Left kidney (tissue), 2 donors: ENCODE data around the gene MPRIP. TPM values are rescaled to one million over a fixed set of nuclear protein-coding genes. Genes with fewer than 3 reads are reported as not detected.

Experiments
- DNase-seq: peaks from one replicate; pipeline ENCODE4 v3.0.0-alpha.2; 2013
- polyA plus RNA-seq: library from polyadenylated mRNA; unstranded; fragments of 120-200 nt; gene quantifications from one replicate; pipeline ENCODE4 v1.2.1, GENCODE V29; 2013; ENCODE audit not compliant: insufficient read length

The MPRIP gene
- polyA plus RNA-seq, 1 donor: 169 TPM

- DNase-seq: no peak
These were observed 22.1 kb downstream of the MPRIP start for GRCh38 chr17:17064322-17064721.

- no peak for DNase-seq
These were observed 23.8 kb downstream of the MPRIP start for GRCh38 chr17:17066021-17066420.

- DNase-seq: no peak
These were observed 25.0 kb downstream of the MPRIP start for GRCh38 chr17:17067257-17067656.

GRCh38 chr17:17069849-17070248 is 27.6 kb downstream of the MPRIP start:
- DNase-seq: no peak

- DNase-seq: no peak
These were observed 28.7 kb downstream of the MPRIP start for GRCh38 chr17:17070931-17071330.

GRCh38 chr17:17071531-17072360 is 29.5 kb downstream of the MPRIP start:
- DNase-seq: no peak

- no peak for DNase-seq
These were observed 30.3 kb downstream of the MPRIP start for GRCh38 chr17:17072546-17072945.

GRCh38 chr17:17073030-17073564 is 30.8 kb downstream of the MPRIP start:
- no peak for DNase-seq

- no peak for DNase-seq
These were observed 31.5 kb downstream of the MPRIP start for GRCh38 chr17:17073581-17074403.

- DNase-seq: peak; percentile 19
These were observed 33.0 kb downstream of the MPRIP start for GRCh38 chr17:17075125-17075781.

GRCh38 chr17:17076066-17076465 is 33.8 kb downstream of the MPRIP start:
- no peak for DNase-seq

- no peak for DNase-seq
These were observed 34.8 kb downstream of the MPRIP start for GRCh38 chr17:17077101-17077500.

GRCh38 chr17:17077861-17078732 is 35.8 kb downstream of the MPRIP start:
- DNase-seq: no peak

- no peak for DNase-seq
These were observed 36.6 kb downstream of the MPRIP start for GRCh38 chr17:17078832-17079231.

- no peak for DNase-seq
These were observed 37.1 kb downstream of the MPRIP start for GRCh38 chr17:17079336-17079735.

GRCh38 chr17:17079761-17080160 is 37.5 kb downstream of the MPRIP start:
- no peak for DNase-seq

- no peak for DNase-seq
These were observed 37.9 kb downstream of the MPRIP start for GRCh38 chr17:17080181-17080631.

- DNase-seq: no peak
These were observed 38.5 kb downstream of the MPRIP start for GRCh38 chr17:17080781-17081180.

- DNase-seq: no peak
These were observed 39.2 kb downstream of the MPRIP start for GRCh38 chr17:17081304-17081940.

GRCh38 chr17:17082878-17083277 is 40.6 kb downstream of the MPRIP start:
- DNase-seq: no peak

GRCh38 chr17:17084317-17084835 is 42.1 kb downstream of the MPRIP start:
- DNase-seq: no peak
